ENCODE measurements around the gene PCTP. TPM values are rescaled to one million over a fixed set of nuclear protein-coding genes. Genes with fewer than 3 reads are reported as not detected.

The PCTP gene
- total and polyA plus RNA-seq, 2 experiments from 2014 or later: 22.7 to 35.4 TPM

DNA sequence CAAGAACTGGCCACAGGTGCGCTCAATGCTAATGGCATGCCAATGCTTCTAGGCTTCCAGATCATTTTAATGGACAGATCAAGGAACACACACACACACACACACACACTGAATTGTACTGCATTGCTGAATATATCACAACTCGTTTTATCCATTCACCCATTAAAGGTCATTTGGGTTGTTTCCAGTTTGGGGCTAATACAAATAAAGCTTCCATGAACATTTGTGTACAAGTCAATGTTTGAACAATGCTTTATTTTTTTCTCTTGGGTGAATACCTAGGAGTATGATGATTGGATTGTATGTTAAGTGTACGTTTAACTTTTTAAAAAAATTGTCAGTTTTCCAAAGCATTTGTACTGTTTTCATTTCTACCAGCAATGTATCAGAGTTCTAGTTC, 3.6 kb upstream of the PCTP start:
- peaks cover 7% of the 10 kb centered on the region for H3K79me2 ChIP-seq
- no peaks in the 10 kb centered on the region for H3K27me3 ChIP-seq
- TF ChIP-seq EZH2phosphoT487 (IDR thresholded peaks at IDR 0.05; ENCODE audit: low read depth, severe bottlenecking, unreplicated experiment) (no peak), EZH2 (IDR thresholded peaks at IDR 0.05; ENCODE audit: borderline replicate concordance) (no peak)
- TF ChIP-seq, protein P1, sequence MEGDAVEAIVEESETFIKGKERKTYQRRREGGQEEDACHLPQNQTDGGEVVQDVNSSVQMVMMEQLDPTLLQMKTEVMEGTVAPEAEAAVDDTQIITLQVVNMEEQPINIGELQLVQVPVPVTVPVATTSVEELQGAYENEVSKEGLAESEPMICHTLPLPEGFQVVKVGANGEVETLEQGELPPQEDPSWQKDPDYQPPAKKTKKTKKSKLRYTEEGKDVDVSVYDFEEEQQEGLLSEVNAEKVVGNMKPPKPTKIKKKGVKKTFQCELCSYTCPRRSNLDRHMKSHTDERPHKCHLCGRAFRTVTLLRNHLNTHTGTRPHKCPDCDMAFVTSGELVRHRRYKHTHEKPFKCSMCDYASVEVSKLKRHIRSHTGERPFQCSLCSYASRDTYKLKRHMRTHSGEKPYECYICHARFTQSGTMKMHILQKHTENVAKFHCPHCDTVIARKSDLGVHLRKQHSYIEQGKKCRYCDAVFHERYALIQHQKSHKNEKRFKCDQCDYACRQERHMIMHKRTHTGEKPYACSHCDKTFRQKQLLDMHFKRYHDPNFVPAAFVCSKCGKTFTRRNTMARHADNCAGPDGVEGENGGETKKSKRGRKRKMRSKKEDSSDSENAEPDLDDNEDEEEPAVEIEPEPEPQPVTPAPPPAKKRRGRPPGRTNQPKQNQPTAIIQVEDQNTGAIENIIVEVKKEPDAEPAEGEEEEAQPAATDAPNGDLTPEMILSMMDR (IDR thresholded peaks at IDR 0.05; ENCODE audit: poor library complexity): no peak
- H3K4me1 ChIP-seq (ENCODE audit: insufficient read depth): peaks cover 6% of the 10 kb centered on the region
- H3K4me3 ChIP-seq: no peak overlapping the region
- H3K4me2 ChIP-seq: no peak overlapping the region
- H3K9me3 ChIP-seq (ENCODE audit: low read depth): no peaks in the 10 kb centered on the region
- H2AFZ ChIP-seq: no peak overlapping the region
- no peaks in the 10 kb centered on the region for H3K36me3 ChIP-seq (replicated peaks; ENCODE audit: insufficient read depth, low read depth)
- no peak for DNase-seq (ENCODE audit: low spot score)
- WGBS (ENCODE audit: low lambda C conversion rate, missing lambda C conversion rate): 62% methylated on average over 3 of the region's 3 CpGs
- H3K9me2 ChIP-seq (replicated peaks; ENCODE audit: insufficient read depth): no peaks in the 10 kb centered on the region
- H3K27ac ChIP-seq: no peak overlapping the region
- H4K20me1 ChIP-seq (ENCODE audit: insufficient read depth, poor library complexity, severe bottlenecking): no peaks in the 10 kb centered on the region

DNA sequence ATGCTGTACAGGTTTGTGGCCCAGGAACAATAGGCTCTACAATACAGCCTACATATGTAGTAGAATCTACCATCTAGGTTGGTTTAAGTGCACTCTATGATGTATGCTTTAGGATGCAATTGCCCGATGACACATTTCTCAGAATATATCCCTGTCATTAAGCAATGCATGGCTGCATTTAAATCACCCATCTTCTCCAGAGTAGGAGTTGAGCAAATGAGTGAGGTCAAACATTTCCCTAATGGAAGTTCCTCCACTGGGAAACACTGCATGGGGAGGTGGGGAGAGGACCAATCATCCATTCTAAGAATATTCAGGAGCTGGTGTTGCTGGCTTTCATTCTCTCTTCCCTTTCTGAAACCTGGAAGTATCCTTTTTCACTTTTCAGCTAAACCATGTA, 2.0 kb upstream of the PCTP start:
- DNase-seq (ENCODE audit: low spot score): no peak
- no peaks in the 10 kb centered on the region for H3K36me3 ChIP-seq (replicated peaks; ENCODE audit: insufficient read depth, low read depth)
- H3K4me3 ChIP-seq: no peak overlapping the region
- H3K4me1 ChIP-seq (ENCODE audit: insufficient read depth): peaks cover 7% of the 10 kb centered on the region
- no peak overlapping the region for H3K4me2 ChIP-seq
- H3K79me2 ChIP-seq: peaks cover 23% of the 10 kb centered on the region
- no peak overlapping the region for H2AFZ ChIP-seq
- no peaks in the 10 kb centered on the region for H3K27me3 ChIP-seq
- H4K20me1 ChIP-seq (ENCODE audit: insufficient read depth, poor library complexity, severe bottlenecking): no peaks in the 10 kb centered on the region
- no peaks in the 10 kb centered on the region for H3K9me2 ChIP-seq (replicated peaks; ENCODE audit: insufficient read depth)
- TF ChIP-seq, protein P1 (IDR thresholded peaks at IDR 0.05; ENCODE audit: poor library complexity): no peak
- TF ChIP-seq EZH2 (IDR thresholded peaks at IDR 0.05; ENCODE audit: borderline replicate concordance) (no peak), EZH2phosphoT487 (IDR thresholded peaks at IDR 0.05; ENCODE audit: low read depth, severe bottlenecking, unreplicated experiment) (no peak)
- H3K27ac ChIP-seq: no peak overlapping the region
- no peaks in the 10 kb centered on the region for H3K9me3 ChIP-seq (ENCODE audit: low read depth)
- WGBS (ENCODE audit: low lambda C conversion rate, missing lambda C conversion rate): 96% methylated on average over 1 of the region's 1 CpG

DNA sequence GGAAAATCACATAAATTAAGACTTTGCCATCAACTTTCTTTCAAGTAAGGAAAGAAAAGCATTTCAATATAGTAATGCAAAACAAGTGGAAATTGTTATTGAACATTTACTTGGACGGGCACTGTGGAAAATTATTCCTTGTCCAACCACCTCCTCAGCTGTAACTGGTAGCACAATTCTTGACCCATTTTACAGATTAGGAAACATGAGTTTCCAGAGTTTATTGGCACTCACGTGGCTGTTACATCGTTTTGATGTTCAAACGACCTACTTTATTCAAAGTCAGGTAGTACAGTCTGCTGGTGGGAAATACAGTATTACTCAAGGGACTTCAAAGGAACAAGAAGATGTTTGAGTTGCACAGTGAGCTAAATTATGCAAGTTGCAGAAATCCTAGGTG, 866 bp upstream of the PCTP start:
- Histone ChIP-seq H3K4me1 (ENCODE audit: insufficient read depth) (peaks cover 7% of the 10 kb centered on the region), H3K4me3 (no peak overlapping the region), H3K79me2 (peaks cover 35% of the 10 kb centered on the region), H3K27me3 (no peaks in the 10 kb centered on the region), H2AFZ (no peak overlapping the region), H3K4me2 (no peak overlapping the region), H3K9me3 (ENCODE audit: low read depth) (no peaks in the 10 kb centered on the region), H3K27ac (no peak overlapping the region), H3K36me3 (replicated peaks; ENCODE audit: insufficient read depth, low read depth) (no peaks in the 10 kb centered on the region), H4K20me1 (ENCODE audit: insufficient read depth, poor library complexity, severe bottlenecking) (no peaks in the 10 kb centered on the region), H3K9me2 (replicated peaks; ENCODE audit: insufficient read depth) (no peaks in the 10 kb centered on the region)
- 90% methylated on average over 4 of the region's 4 CpGs for WGBS (ENCODE audit: low lambda C conversion rate, missing lambda C conversion rate)
- DNase-seq (ENCODE audit: low spot score): no peak
- TF ChIP-seq EZH2phosphoT487 (IDR thresholded peaks at IDR 0.05; ENCODE audit: low read depth, severe bottlenecking, unreplicated experiment): no peak
- TF ChIP-seq, protein P1 (IDR thresholded peaks at IDR 0.05; ENCODE audit: poor library complexity): no peak
- no peak for TF ChIP-seq EZH2 (IDR thresholded peaks at IDR 0.05; ENCODE audit: borderline replicate concordance)
